Left hindlimb (tissue), 1 donor: ENCODE results near the gene BEND4.
"Not testable (repeated sequence)": the region's sequence is repeated elsewhere in the genome, so short reads cannot be mapped to it uniquely, and the experiment has no call there.

Experiments used
- DNase-seq: peaks from one replicate; pipeline ENCODE4 v3.0.0-alpha.2; 2018

The BEND4 gene

DNA sequence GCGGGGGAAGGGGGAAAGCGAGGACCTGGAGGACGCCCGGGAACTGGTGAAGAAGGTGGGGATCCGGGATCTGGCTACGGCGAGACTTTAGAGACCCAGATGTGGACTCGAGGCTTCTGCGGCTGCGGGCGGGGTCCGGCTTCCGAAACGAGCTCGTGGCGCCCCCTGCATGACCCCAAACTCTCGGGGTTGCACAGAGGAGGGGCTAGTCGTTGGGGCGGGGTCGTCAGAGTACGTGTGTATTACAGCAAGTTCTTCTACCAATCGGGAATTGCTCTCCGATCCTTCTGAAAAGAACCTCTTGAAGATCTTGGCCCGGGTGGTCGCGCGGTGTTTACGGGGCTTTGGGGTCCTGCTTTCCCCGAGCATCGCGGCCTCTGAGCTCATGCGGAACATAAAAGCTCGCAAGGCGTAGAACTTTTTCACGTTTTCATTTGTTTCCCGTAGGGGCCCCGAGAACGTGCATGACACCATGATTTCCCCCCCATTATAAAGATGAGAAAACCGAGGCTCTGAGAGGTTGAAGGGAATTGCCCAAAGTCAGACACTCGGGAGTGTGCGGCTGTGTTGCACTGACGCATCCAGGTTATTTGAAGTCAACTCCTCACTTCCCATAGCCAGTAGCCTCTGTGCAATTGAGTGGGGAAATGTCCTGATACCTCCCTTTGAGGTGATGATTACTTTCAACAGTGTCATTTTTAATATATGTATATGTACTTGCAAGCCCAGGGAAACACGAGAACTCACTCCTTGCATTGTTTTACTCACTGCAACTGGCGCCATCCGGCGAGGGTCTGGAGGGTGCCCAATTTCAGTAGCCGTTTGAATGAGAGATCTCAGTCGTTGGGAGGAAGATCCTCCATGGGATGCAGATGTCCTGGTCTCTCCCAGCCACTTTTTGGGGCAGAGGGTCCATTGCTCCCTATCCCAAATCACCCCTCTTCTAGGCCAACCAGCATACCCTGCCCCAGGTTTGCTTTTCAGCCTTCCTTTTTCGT is at the start of gene BEND4:
TSS of gene BEND4 (minus strand) at position 149 of the 998 bp plus-strand sequence. CDS start 512 bp downstream, outside the sequence.
- peak; percentile 37 for DNase-seq

DNA sequence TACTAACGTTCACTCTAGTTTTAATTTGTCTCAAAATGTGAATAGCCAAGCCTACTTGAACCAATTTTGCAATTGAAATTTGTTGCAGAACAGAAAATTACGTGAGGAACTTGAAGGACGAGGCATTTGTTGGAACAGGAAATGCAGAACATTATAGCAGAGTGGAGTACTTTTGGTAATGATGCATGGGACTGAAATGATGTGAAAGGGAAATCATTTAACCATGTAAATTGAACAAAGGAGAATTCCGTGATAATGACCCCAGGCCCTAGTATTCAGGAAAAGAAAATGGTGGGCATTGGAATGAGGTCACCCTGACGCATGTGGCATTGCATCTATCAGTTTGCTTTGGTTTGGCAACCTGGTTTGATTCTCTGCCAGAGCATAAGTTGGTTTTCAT is 44.9 kb upstream of the BEND4 start:
- DNase-seq: no peak

DNA sequence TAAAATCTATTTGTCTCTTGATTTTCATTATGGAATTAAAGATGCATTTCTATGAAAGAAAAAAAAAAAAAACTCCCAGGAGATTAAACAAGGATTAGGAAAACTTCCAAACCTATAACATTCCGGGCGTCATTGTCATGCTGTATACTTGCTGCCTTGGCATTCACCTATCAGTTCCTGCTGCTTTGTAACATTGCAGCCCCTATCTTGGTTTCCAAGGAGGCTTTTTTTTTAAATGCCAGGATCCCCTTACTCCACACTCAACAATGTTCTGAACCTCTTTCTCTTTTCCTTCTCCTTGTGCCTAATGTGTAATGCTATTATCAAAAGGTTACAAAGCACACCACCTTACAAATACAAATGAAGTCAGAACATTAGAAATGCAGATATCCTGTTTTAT is 20.5 kb upstream of the BEND4 start:
- DNase-seq: no peak

DNA sequence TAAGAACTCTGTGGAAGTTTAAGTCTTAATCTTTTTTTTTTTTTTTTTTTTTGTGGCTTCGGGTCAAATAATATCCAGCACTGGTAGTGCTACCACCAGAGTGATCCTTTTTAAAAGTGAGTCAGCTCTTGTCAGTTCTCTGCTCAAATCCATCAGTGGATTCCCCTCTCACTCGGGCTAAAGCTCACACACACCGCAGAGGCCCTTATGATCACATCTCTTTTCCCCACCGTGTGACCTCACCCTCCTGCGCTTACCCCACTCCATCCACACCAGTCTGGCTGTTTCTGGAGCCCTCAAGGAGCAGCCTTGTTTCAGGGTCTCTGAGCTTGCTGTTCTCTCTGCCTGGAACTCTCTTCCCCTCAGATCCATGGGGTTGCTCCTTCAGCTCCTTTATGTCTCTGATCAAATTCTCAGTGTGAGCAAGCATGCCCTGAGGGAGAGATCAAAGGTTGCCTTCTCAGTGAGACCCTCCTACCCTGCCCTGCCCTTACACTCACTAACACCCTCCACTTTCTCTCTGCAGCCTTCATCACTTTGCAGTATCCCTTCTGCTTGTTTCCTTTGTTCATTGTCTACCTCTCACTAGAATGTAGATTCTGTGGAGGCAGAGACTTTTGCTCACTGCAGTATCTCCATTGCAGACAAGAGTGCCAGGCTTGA is 19.8 kb upstream of the BEND4 start:
- DNase-seq: no peak

DNA sequence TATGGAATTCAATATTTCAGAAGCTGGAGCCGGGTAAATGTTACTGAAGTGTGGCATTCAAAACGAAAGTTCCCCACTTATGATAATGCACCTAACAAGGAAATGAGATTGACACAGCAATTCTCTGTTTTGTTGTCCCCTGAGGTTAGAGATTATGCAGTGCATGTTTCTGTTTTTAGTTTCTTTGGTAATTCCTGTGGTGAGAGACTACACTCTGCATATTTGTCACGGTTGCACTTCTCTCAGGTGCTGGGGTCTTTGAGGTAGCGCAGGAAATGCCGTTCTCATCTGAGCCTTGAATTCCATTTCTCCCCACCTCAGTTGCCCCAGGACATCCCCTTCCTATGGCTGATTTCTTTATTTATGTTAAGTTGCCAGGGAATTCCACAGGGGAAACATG is 15.3 kb upstream of the BEND4 start:
- DNase-seq: no peak

DNA sequence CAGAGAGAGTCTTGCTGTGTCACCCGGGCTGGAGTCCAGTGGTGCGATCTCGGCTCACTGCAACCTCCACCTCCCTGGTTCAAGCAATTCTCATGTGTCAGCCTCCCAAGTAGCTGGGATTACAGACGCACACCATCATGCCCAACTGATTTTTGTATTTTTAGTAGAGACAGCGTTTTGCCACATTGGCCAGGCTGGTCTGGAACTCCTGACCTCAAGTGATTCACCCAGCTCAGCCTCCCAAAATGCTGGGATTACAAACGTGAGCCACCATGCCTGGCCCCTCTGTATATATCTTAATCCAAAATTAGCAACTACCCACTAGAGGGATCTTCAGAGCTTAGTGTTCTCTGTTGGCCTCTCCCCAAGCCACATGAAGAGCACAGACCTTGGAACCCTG is 13.7 kb upstream of the BEND4 start:
- DNase-seq: not testable (repeated sequence)

DNA sequence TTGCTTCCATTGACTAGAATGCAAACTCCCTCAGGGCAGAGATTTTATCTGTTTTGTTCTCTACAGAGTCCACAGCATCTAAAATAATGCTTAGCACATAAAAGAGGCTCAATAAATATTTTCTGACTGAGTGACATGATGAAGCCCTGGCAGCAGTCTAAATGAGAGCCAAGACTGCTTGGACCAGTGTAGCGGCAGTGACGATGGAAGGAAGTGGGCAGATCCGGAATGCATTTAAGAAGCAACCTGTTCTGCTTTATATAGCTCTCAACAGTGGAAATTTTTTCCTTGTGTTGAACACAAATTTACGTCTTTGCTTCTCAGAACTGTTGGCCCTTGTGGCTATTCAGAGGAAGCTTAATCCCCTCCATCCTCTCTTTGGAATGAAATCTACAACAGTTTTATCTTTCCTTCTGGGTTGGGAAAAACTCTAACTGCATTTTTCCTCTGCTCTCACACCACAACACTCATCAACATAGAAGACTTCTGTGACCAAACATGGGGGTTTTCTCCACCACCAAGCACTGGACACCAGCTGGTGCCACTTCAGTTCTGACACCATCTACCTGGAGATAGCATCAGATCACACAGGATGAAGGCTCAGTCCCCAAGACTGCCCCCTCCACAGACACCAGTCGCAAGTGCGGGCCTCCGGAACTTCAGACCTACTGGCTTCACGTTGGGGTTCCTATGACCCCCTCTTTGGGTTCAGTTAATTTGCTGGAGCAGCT is 7.0 kb upstream of the BEND4 start:
- DNase-seq: no peak

DNA sequence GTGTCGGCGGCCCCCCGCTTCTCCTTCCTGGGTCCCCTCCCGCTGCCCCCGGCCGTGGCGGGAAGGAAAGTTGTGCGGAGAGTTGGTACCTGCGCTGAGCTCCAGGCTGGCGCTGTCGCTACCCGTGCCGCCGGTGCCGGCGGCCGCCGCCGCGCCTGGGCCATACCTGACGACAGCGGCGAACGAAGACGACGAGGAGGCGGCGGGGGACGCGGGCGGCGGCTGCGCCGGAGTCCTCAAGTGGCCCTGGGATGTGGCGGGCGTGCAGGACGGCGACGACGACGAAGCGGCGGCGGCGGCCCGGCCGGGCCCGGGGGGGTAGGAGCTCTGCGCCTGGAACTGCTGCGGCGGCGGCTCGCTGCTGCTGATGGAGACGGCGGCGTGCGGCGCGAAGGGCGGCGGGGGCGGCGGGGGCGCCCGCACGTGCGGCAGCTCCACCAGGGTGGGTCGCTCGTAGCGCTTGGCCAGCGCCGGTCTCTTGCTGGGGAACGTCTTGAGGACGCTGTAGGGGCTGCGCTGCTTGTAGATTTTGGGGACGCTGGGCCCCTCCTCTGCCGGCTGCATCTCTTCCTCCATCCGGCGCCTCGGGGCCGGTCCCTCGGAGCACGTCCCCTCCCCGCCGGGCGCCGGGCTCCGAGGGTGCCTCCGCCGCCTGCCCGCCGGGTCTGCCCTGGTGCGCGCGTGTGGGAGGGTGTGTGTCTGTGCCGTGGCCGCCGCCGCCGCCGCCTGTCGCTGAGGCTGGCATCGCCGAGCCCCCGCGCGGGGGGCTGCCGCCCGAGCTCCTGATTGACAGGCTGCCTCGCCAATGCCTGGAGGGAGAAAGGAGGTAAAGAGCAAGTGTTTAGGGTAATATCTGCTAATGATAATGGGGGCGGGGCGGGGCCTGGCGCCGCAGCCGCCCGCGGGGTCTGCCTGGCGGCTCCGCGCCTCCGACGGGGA is 618 bp downstream of the BEND4 start:
- DNase-seq: peak; percentile 40

DNA sequence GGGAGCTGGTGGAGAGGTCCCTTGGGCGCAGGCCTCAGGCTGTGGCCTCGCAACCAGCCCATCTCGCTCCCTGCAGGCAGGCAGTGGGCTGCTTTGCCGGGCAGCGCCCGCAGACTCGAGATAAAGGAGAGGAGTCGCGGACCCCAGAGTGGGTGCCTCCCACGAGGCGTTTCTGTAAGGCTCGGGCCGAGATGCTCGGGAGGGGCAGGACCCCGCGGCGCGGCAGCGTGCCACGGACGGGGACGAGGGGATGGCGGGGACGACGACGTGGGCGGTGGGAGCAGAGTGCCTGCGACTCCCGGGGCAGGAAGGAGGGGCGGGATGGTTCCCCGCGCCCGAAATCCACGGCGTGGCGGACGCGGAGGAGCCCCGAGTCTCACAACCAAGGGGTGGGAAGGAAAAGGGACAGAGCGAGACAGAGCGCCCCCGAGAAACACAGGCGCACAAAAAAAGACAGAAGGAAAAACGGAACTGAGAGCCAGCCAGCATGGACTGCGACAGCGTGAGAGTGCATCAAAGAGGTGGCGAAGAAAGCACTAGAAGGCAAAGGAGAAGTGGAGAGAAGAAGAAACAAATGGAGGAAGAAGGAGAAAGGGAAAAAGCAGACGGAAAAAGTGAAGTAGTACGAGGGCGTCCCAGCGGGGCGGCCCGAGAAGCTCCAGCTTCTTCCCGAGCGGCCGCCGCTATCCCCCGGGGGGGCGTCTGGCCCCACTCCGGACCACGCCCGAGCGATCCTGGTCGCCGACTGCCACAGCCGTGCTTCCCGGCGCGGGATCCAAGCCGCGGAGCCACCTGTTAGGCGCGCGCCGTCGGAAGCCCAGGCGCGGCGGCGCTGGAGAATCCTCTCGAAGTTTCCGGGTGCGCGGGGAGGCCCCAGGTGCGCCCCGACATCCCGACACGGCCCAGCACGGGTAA is 1.5 kb downstream of the BEND4 start:
- no peak for DNase-seq

DNA sequence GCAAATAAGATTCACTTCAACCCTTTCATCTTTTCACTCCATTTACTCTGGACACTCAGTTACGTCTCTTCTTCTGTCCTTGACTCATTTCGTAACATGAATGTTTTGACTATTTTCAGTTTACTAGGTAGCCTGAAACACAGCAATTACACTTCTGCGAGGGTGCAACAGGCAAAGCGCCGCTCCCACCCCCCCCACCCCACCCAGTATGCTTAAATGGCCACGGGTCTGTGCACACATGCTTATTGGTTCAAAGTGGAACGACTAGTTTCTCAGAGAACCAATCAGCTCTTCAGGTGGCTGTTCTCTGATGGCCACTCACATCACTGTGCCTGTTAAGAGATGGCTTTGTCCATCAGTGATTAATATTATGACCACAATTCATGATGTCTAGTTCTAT is 3.5 kb downstream of the BEND4 start:
- DNase-seq: no peak

DNA sequence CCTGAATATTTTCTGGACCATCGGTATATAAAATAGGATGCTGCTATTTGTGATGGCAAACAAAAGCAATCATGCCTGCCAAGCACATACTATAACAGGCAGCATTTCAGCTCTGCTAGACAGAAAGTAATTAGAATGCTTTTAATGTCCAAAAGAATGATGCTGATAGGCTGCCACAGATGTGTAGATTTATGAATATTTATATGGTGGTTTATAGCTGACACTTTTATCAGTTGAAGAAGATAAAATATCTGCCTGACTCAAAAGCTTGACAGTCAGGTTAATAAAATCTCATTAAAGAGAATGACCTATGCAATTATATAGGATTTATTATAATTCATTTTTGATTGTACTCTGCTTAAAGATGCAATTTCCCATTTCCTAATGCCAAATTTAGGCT is 4.0 kb downstream of the BEND4 start:
- no peak for DNase-seq

DNA sequence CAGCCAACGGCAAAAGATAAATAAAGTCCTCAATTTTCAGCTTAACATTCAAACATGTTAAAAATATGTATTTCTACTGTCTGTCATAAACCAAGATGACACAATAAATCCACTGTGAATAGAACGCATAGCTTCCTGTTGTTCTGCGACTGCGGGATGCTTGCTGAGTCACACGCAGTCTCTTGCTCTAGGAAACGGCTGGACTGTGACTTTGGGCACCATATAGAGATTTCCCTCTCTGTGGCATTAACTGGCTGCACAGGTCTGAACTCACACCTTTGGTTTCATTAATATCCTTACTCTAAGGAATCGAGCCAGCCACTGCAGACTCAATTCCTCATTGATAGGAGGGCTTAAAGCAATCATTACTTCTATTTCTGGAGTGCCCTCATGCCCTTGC is 8.4 kb downstream of the BEND4 start:
- DNase-seq: no peak

DNA sequence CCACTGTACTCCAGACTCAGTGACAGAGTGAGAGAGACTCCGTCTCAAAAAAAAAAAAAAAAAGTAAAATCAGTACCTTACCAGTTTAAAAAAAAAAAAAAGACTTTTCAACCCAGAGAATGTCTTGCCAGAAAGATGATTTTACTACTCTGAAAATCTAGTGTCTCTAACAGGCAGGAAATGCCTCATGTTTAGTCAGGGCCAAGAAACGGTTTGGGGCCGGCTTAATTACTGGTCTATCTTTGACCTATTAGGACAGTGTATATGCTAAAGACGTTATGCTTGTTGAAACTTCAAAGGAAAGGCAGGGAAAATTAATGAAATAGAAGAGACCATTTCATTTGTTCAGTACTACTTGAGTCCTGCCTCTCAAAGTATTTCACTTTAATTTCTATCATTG is 9.9 kb downstream of the BEND4 start:
- DNase-seq: no peak

DNA sequence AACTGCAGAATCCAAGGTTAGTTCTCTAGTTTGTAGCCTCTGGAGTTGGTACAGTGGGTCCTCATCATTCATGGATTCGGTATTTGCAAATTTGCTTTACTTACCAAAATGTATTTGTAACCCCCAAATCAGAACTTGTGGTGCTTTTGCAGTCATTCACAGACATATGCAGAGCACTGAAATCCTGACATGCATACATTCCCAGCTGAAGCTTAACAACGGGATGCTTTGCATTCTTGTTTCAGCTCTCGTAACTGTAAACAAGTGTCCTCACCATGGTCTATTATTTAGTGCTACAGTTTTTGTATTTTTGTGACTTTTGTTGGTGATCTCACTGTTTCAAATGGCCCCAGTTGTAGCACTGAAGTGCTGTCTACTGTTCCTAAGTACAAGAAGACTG is 16.1 kb downstream of the BEND4 start:
- no peak for DNase-seq

DNA sequence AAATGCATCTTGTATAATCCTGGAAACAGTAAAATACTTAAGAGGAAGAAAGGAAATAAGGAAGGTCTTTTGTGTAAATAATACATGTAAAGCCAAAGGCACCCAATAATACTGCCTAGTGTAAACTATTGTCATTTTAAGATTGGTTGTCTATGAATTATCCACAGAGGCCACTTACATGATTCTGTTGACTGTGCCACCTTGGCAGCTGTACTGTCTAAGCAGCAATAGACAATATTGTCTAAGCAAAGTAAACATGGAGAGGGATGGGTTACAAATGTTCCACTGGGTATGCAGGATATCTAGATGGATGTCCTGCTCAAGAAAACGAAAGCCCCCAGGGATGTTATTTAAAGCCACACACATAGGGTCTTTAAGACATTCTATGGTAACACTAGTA is 19.4 kb downstream of the BEND4 start:
- no peak for DNase-seq

DNA sequence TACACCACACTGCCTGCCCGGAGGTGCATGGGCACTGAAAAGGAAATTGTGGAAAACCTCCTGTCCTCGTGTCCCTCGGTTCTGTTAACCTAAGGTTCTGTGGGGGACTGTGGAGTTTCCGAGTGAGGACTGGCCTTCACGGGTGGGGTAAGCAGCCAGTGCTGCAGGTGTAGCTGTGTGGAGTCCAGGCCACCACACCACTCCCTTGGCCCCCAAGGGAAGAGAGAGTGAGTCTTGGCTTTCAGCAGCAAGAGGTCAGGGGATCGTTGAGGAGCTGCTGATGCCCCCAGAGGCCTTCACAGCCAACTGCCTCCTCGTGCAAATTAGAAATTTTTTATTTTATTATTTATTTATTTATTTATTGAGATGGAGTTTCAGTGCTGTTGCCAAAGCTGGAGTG is 20.4 kb downstream of the BEND4 start:
- DNase-seq: no peak

DNA sequence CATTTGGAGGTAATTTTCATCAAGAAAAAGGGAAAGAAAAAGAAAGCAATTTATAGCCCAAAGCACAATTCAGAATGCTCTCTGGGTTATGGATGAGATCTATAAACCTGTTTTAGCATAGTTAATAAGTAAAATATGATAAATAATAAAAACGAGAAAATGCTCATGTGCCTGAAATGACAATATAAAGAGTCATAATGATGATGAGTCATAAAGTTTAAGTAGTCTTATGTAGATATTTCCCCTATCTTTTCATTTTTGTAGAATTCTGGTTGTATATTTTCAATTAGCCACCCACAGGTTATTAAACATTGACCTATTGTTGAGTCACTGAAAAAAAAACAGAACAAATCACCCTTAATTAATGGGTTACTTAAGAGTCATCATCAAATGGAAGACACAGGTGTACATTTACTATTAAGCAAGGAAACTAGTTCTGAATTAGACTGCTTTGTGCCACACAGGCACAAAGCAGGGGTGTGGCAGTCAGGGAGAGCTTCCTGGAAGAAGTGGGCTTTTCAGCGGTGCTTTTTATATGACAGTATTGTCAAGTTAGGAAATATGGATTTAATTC is 29.3 kb downstream of the BEND4 start:
- no peak for DNase-seq

DNA sequence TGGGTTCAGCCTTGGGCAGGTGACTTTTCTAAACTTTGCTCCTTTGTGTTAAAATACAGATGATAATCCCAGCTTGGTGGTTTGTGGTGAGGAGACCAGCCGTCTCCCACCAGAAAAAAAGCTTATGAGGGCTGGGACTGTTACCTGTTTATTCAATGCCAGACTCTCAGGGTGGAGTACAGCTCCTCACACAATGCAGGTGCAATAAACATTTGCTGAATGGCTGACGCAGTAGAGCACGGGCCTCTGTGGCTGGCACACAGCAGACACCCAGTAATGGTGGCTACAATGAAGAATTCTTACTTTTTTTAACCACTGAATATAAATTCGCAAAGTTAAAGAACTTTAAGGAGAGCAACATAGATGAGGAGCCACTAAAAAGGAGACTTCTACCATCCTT is 30.2 kb downstream of the BEND4 start:
- no peak for DNase-seq

DNA sequence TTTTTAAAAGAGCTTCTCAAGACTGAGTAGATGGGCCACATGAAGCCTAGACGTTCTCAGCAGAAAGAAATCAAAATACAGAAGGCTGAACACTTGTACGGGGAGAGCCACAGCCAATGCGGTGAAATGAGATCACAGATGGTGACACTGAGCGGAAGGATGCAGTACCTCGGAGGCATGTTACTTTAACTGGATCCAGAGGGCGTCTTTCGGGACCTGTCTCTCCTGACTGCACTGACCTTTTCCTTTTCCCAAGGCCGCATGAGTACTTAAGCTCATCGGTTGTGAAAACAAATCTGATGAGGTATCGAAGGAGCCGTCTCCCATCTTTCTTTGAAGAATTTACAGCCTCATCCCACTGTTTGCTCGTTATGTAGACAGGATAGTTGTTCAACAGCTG is 32.6 kb downstream of the BEND4 start:
- no peak for DNase-seq

DNA sequence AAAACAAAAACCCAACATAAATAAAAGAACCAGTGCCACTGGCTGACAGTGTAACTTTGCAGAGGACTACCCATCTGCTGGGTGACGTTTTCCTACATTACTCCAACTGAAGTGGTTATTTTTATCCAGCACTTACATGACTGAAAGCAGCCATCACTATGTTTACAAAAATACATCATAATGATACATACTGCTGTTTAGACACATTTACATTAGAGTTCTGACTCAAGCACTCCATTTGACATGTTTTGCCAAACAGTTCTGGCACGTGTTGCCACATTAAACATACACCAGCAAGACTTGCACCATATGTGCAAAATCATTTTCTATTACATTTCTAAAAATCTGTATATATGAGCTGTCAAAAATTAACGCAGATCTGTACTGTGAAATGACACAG is 39.6 kb downstream of the BEND4 start:
- DNase-seq: no peak

DNA sequence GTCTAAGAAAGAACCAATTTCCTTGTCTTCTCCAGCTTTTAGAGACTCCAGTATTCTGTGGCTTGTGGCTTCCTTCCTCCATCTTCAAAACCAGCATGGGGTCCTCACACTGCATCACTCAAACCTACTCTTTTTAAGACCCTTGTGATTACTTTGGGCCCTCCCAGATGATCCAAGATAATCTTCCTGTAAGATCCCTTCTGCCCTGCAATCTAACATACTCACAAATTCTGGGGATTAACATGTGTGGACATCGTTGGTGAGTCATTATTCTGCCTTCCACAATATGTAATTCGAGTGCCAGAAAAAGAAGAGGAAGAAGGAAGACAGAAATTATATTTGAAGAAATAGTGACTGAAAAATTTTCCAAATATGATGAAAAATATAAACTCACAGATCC is 47.9 kb downstream of the BEND4 start:
- DNase-seq: no peak
